ENCODE data around the gene BRCA2.

The BRCA2 gene

GRCh38 chr13:32272021-32272683 is 43.2 kb upstream of the BRCA2 start:
- DNase-seq (ENCODE audit: low read depth): no peak
- TF ChIP-seq, protein P1, sequence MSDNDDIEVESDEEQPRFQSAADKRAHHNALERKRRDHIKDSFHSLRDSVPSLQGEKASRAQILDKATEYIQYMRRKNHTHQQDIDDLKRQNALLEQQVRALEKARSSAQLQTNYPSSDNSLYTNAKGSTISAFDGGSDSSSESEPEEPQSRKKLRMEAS (IDR thresholded peaks at IDR 0.05; ENCODE audit: low read depth, low read length): no peak
- no peak for TF ChIP-seq MYC (IDR thresholded peaks at IDR 0.05; ENCODE audit: low read depth, low read length)
- TF ChIP-seq POLR2A (IDR thresholded peaks at IDR 0.05; ENCODE audit: extremely low read depth, insufficient read length): no peak
- TF ChIP-seq, protein P2, sequence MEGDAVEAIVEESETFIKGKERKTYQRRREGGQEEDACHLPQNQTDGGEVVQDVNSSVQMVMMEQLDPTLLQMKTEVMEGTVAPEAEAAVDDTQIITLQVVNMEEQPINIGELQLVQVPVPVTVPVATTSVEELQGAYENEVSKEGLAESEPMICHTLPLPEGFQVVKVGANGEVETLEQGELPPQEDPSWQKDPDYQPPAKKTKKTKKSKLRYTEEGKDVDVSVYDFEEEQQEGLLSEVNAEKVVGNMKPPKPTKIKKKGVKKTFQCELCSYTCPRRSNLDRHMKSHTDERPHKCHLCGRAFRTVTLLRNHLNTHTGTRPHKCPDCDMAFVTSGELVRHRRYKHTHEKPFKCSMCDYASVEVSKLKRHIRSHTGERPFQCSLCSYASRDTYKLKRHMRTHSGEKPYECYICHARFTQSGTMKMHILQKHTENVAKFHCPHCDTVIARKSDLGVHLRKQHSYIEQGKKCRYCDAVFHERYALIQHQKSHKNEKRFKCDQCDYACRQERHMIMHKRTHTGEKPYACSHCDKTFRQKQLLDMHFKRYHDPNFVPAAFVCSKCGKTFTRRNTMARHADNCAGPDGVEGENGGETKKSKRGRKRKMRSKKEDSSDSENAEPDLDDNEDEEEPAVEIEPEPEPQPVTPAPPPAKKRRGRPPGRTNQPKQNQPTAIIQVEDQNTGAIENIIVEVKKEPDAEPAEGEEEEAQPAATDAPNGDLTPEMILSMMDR (IDR thresholded peaks at IDR 0.05; ENCODE audit: low read depth, low read length): no peak
- no peak overlapping the region for H3K4me3 ChIP-seq (ENCODE audit: low read depth, low read length)

- TF ChIP-seq, protein P2 (IDR thresholded peaks at IDR 0.05; ENCODE audit: low read depth, low read length): no peak
- TF ChIP-seq, protein P1 (IDR thresholded peaks at IDR 0.05; ENCODE audit: low read depth, low read length): no peak
- TF ChIP-seq MYC (IDR thresholded peaks at IDR 0.05; ENCODE audit: low read depth, low read length) (no peak), POLR2A (IDR thresholded peaks at IDR 0.05; ENCODE audit: extremely low read depth, insufficient read length) (no peak)
- DNase-seq (ENCODE audit: low read depth): no peak
- H3K4me3 ChIP-seq (ENCODE audit: low read depth, low read length): no peak overlapping the region
Measured at GRCh38 chr13:32277839-32278238, 37.5 kb upstream of the BRCA2 start.

- DNase-seq (ENCODE audit: low read depth): no peak
- H3K4me3 ChIP-seq (ENCODE audit: low read depth, low read length): no peak overlapping the region
- TF ChIP-seq, protein P2 (IDR thresholded peaks at IDR 0.05; ENCODE audit: low read depth, low read length): no peak
- TF ChIP-seq, protein P1 (IDR thresholded peaks at IDR 0.05; ENCODE audit: low read depth, low read length): no peak
- TF ChIP-seq POLR2A (IDR thresholded peaks at IDR 0.05; ENCODE audit: extremely low read depth, insufficient read length) (no peak), MYC (IDR thresholded peaks at IDR 0.05; ENCODE audit: low read depth, low read length) (no peak)
Measured at GRCh38 chr13:32278426-32278825, 36.9 kb upstream of the BRCA2 start.

GRCh38 chr13:32281096-32281495 is 34.2 kb upstream of the BRCA2 start:
- DNase-seq (ENCODE audit: low read depth): no peak
- no peak overlapping the region for H3K4me3 ChIP-seq (ENCODE audit: low read depth, low read length)
- TF ChIP-seq, protein P2 (IDR thresholded peaks at IDR 0.05; ENCODE audit: low read depth, low read length): no peak
- TF ChIP-seq MYC (IDR thresholded peaks at IDR 0.05; ENCODE audit: low read depth, low read length): no peak
- TF ChIP-seq POLR2A (IDR thresholded peaks at IDR 0.05; ENCODE audit: extremely low read depth, insufficient read length): no peak
- TF ChIP-seq, protein P1 (IDR thresholded peaks at IDR 0.05; ENCODE audit: low read depth, low read length): no peak

DNA sequence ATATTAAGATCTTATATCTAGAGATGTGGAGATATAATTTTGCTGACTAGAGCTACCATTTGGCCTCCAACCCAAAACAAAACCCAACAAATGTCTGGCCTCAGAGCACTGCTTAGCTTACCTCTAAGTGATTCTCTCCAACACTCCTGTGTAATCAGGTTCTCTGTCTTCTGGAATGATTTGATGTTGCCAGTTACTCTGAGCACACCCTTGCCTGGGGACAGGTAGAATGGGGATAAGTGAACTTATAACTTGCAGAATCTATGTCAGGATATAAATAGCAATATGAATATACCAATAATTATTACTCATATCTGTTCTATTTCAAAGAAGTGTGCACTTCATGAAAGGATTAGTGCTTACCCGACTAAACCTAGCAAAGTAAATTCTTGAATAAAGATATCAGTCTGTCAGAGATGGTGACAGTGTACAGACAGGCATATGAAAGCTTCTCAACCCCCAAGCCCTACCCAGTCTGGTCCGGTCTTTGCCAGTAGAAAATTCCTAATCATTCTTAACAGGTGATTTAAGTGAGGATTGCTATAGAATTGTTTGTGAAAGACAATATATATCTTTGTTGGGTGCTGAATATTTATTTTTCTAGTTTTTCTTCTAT is 33.1 kb upstream of the BRCA2 start:
- TF ChIP-seq POLR2A (IDR thresholded peaks at IDR 0.05; ENCODE audit: extremely low read depth, insufficient read length) (no peak), MYC (IDR thresholded peaks at IDR 0.05; ENCODE audit: low read depth, low read length) (no peak)
- TF ChIP-seq, protein P2 (IDR thresholded peaks at IDR 0.05; ENCODE audit: low read depth, low read length): no peak
- TF ChIP-seq, protein P1 (IDR thresholded peaks at IDR 0.05; ENCODE audit: low read depth, low read length): no peak
- DNase-seq (ENCODE audit: low read depth): no peak
- H3K4me3 ChIP-seq (ENCODE audit: low read depth, low read length): no peak overlapping the region

Data from NB4 (cell line).